NT2/D1 (cell line): ENCODE results near the gene ZBTB40.

Experiments
- DNase-seq: peaks from one replicate; pipeline ENCODE4 v3.0.0-alpha.2; 2011; ENCODE audit warnings: low read depth, low spot score
- H3K27me3 ChIP-seq: 2 replicates; pipeline ENCODE4 v1.6.0; 2011; ENCODE audit warnings: mild to moderate bottlenecking; ENCODE audit not compliant: insufficient read length, insufficient read depth
- H3K36me3 ChIP-seq: 2 replicates; pipeline ENCODE4 v1.6.1; 2011; ENCODE audit warnings: mild to moderate bottlenecking, low read length, mixed read lengths; ENCODE audit not compliant: insufficient read depth, insufficient read length
- H3K4me1 ChIP-seq: 2 replicates; pipeline ENCODE4 v1.5.1; 2011; ENCODE audit not compliant: insufficient read depth, insufficient read length
- H3K4me3 ChIP-seq: 2 replicates; pipeline ENCODE4 v1.5.1; 2011; ENCODE audit warnings: low read depth; ENCODE audit not compliant: insufficient read length
- H3K9ac ChIP-seq: 2 replicates; pipeline ENCODE4 v1.6.0; 2011; ENCODE audit warnings: low read depth; ENCODE audit not compliant: insufficient read length
- H3K9me3 ChIP-seq: 2 replicates; pipeline ENCODE4 v1.5.1; 2011; ENCODE audit warnings: mild to moderate bottlenecking, low read length; ENCODE audit not compliant: insufficient read depth
- SUZ12 ChIP-seq: IDR thresholded peaks from 2 replicates; pipeline ENCODE4 v1.6.1; 2011; ENCODE audit not compliant: insufficient read length, insufficient read depth; ENCODE audit errors: extremely low read depth
- YY1 ChIP-seq: IDR thresholded peaks from 2 replicates; pipeline ENCODE4 v1.6.1; 2011; ENCODE audit not compliant: insufficient read length, insufficient read depth
- ZNF274 ChIP-seq: IDR thresholded peaks from 2 replicates; pipeline ENCODE4 v1.6.1; 2011; ENCODE audit warnings: mild to moderate bottlenecking, low read depth, low read length

ZBTB40 gene

GRCh38 chr1:22529901-22530621 lies 78.4 kb downstream of the ZBTB40 start:
- Histone ChIP-seq H3K9ac (no peak overlapping the region), H3K9me3 (no peaks in the 10 kb centered on the region), H3K4me1 (no peaks in the 10 kb centered on the region), H3K27me3 (no peaks in the 10 kb centered on the region), H3K4me3 (no peak overlapping the region), H3K36me3 (peaks cover 48% of the 10 kb centered on the region)
- DNase-seq: no peak
- TF ChIP-seq YY1 (no peak), ZNF274 (no peak), SUZ12 (no peak)

GRCh38 chr1:22530715-22531114 lies 79.1 kb downstream of the ZBTB40 start:
- Histone ChIP-seq H3K27me3 (no peaks in the 10 kb centered on the region), H3K9ac (no peak overlapping the region), H3K4me1 (no peaks in the 10 kb centered on the region), H3K4me3 (no peak overlapping the region), H3K9me3 (no peaks in the 10 kb centered on the region), H3K36me3 (peaks cover 41% of the 10 kb centered on the region)
- no peak for DNase-seq
- no peak for TF ChIP-seq ZNF274
- no peak for TF ChIP-seq SUZ12
- TF ChIP-seq YY1: no peak

- no peak overlapping the region for H3K4me3 ChIP-seq
- H3K4me1 ChIP-seq: no peaks in the 10 kb centered on the region
- no peaks in the 10 kb centered on the region for H3K27me3 ChIP-seq
- H3K9me3 ChIP-seq: no peaks in the 10 kb centered on the region
- TF ChIP-seq ZNF274 (no peak), YY1 (no peak), SUZ12 (no peak)
- no peak for DNase-seq
- H3K36me3 ChIP-seq: peaks cover 36% of the 10 kb centered on the region
- no peak overlapping the region for H3K9ac ChIP-seq
Observed at GRCh38 chr1:22531251-22531650, 79.6 kb downstream of the ZBTB40 start.

DNA sequence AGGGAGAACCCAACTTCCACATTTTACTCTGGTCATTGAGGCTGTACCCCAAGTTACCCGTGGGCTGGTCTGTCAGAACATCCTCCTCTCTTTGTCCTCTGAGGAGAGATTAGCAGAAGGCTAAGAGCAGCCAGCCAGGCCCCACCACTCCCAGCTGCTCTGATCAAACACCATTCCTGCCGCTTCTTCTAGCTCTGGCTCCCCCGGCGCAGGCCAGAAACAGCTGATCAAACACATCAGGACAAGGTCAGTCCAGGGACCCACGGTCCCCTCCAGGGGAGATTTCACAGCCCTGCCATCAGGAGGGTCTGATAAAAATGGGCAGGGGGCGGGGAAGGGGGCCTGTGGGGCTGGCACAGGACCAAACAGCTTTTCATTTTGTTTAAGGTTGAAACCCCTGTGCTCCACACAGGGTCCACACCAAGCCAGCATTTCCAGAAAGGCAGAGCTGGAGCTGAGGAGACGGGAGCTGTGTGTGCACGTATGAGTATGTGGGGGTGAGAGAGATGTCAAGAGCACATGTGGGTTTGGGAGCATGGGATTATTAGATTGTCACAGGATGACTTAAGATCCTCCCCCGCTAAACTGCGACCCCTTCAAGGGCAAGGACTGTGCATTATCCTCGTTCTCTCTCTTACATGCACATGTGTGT lies 81.7 kb downstream of the ZBTB40 start:
- DNase-seq: no peak
- H3K4me3 ChIP-seq: no peak overlapping the region
- H3K9ac ChIP-seq: no peak overlapping the region
- TF ChIP-seq SUZ12: no peak
- no peak for TF ChIP-seq ZNF274
- peaks cover 18% of the 10 kb centered on the region for H3K36me3 ChIP-seq
- H3K9me3 ChIP-seq: no peaks in the 10 kb centered on the region
- H3K27me3 ChIP-seq: no peaks in the 10 kb centered on the region
- H3K4me1 ChIP-seq: no peaks in the 10 kb centered on the region

- no peak for TF ChIP-seq SUZ12
- TF ChIP-seq ZNF274: no peak
- TF ChIP-seq YY1: no peak
- no peak for DNase-seq
- H3K9ac ChIP-seq: no peak overlapping the region
- no peaks in the 10 kb centered on the region for H3K9me3 ChIP-seq
- no peaks in the 10 kb centered on the region for H3K27me3 ChIP-seq
- H3K4me1 ChIP-seq: no peaks in the 10 kb centered on the region
- no peak overlapping the region for H3K4me3 ChIP-seq
- peaks cover 5% of the 10 kb centered on the region for H3K36me3 ChIP-seq
Observed at GRCh38 chr1:22534951-22535350, 83.3 kb downstream of the ZBTB40 start.

DNA sequence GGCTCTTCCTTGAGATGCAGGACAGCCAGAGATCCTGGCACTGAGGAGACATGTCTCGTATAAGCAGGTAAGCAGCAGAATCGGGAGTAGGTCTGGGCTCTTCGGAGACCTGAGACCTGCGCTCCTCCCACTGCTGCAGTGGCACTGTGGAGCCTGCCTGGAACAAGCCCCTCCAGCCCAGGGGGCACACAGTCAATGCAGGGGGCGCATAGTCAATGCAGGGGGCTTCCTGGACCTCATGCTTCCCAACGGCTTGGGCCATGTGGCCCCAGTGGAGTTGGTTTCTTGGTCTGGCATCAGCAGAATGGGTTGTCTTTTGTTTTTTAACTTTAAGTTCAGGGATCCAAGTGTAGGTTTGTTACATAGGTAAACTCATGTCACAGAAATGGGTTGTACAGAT lies 83.7 kb downstream of the ZBTB40 start:
- DNase-seq: no peak
- no peak overlapping the region for H3K9ac ChIP-seq
- peaks cover 4% of the 10 kb centered on the region for H3K4me1 ChIP-seq
- H3K27me3 ChIP-seq: no peaks in the 10 kb centered on the region
- no peak overlapping the region for H3K4me3 ChIP-seq
- no peaks in the 10 kb centered on the region for H3K9me3 ChIP-seq
- peaks cover 5% of the 10 kb centered on the region for H3K36me3 ChIP-seq
- TF ChIP-seq YY1 (no peak), ZNF274 (no peak), SUZ12 (no peak)

DNA sequence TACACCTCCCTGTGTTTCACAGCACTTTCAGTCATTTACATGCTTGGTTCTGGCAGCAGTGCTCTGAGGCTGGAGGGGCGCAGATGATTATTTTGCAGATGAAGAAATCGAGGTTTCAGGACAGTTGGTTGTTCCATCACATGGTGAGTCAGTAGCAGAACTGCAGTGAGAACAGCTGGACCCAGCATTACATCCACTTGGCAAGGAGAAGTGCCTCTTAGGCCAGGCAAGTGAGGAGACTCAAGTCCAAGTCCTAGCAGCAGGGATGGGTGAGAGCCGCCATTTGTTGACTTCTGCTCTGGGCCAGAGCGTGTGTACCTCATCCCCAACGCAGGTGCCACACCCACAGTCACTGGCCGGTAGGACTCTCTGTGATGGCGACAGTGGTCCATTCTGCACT lies 84.9 kb downstream of the ZBTB40 start:
- Histone ChIP-seq H3K36me3 (no peaks in the 10 kb centered on the region), H3K4me3 (no peak overlapping the region), H3K9me3 (no peaks in the 10 kb centered on the region), H3K4me1 (peaks cover 5% of the 10 kb centered on the region), H3K9ac (no peak overlapping the region), H3K27me3 (no peaks in the 10 kb centered on the region)
- TF ChIP-seq YY1 (no peak), SUZ12 (no peak), ZNF274 (no peak)
- no peak for DNase-seq
